Measurements from ENCODE around the gene VAPB. TPM values are rescaled to one million over a fixed set of nuclear protein-coding genes. Genes with fewer than 3 reads are reported as not detected.

The VAPB gene, protein sequence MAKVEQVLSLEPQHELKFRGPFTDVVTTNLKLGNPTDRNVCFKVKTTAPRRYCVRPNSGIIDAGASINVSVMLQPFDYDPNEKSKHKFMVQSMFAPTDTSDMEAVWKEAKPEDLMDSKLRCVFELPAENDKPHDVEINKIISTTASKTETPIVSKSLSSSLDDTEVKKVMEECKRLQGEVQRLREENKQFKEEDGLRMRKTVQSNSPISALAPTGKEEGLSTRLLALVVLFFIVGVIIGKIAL
- total RNA-seq = 11.4 and 11.9 TPM in 2 replicates

GRCh38 chr20:58388882-58389323 lies at the start of gene VAPB:
VAPB (plus strand) TSS chr20:58389229; CDS start chr20:58389460, 231 bp downstream.

Other genes with a start within 250 kb of the VAPB start
- not detected in 2 replicates for gene ANKRD60, start 160.6 kb upstream of the VAPB start, total RNA-seq
- gene RAB22A, start 79.5 kb upstream of the VAPB start, total RNA-seq = 15.8 and 20.3 TPM in 2 replicates
- gene APCDD1L, start 126.2 kb downstream of the VAPB start, total RNA-seq = 1.8 and 3.9 TPM in 2 replicates

Measured in subcutaneous preadipocyte (primary cell).